ENCODE data around the gene SLC5A1.

SLC5A1 gene

GRCh38 chr22:32073823-32074380 is 30.8 kb downstream of the SLC5A1 start:
- TF ChIP-seq NFIC (IDR thresholded peaks at IDR 0.05) (no peak), USF1 (IDR thresholded peaks at IDR 0.05) (no peak), CREB1 (IDR thresholded peaks at IDR 0.05; ENCODE audit: low read depth) (no peak), MAX (IDR thresholded peaks at IDR 0.05) (no peak), YY1 (IDR thresholded peaks at IDR 0.05; ENCODE audit: low read depth) (no peak), EGR1 (IDR thresholded peaks at IDR 0.05) (no peak), FOXM1 (IDR thresholded peaks at IDR 0.05; ENCODE audit: borderline replicate concordance, low read depth) (no peak), ZBTB7A (IDR thresholded peaks at IDR 0.05; ENCODE audit: low read depth) (no peak), RAD21 (IDR thresholded peaks at IDR 0.05; ENCODE audit: low read depth) (no peak), TEAD4 (IDR thresholded peaks at IDR 0.05) (no peak), EP300 (IDR thresholded peaks at IDR 0.05; ENCODE audit: borderline replicate concordance) (no peak), TCF12 (IDR thresholded peaks at IDR 0.05; ENCODE audit: low read depth) (no peak), CEBPB (IDR thresholded peaks at IDR 0.05) (no peak), REST (IDR thresholded peaks at IDR 0.05; ENCODE audit: low read depth) (no peak), TAF1 (IDR thresholded peaks at IDR 0.05; ENCODE audit: low read depth) (no peak)

- TF ChIP-seq EP300 (IDR thresholded peaks at IDR 0.05; ENCODE audit: borderline replicate concordance) = no peak
Measured at GRCh38 chr22:32075997-32076760, 33.1 kb downstream of the SLC5A1 start.

- TF ChIP-seq CEBPB (IDR thresholded peaks at IDR 0.05) (no peak), TCF12 (IDR thresholded peaks at IDR 0.05; ENCODE audit: low read depth) (no peak), USF1 (IDR thresholded peaks at IDR 0.05) (no peak), TEAD4 (IDR thresholded peaks at IDR 0.05) (no peak), RAD21 (IDR thresholded peaks at IDR 0.05; ENCODE audit: low read depth) (no peak), EP300 (IDR thresholded peaks at IDR 0.05; ENCODE audit: borderline replicate concordance) (no peak), FOXM1 (IDR thresholded peaks at IDR 0.05; ENCODE audit: borderline replicate concordance, low read depth) (no peak), ZBTB7A (IDR thresholded peaks at IDR 0.05; ENCODE audit: low read depth) (no peak), YY1 (IDR thresholded peaks at IDR 0.05; ENCODE audit: low read depth) (no peak), TAF1 (IDR thresholded peaks at IDR 0.05; ENCODE audit: low read depth) (no peak), EGR1 (IDR thresholded peaks at IDR 0.05) (no peak), NFIC (IDR thresholded peaks at IDR 0.05) (no peak), CREB1 (IDR thresholded peaks at IDR 0.05; ENCODE audit: low read depth) (no peak), MAX (IDR thresholded peaks at IDR 0.05) (no peak), REST (IDR thresholded peaks at IDR 0.05; ENCODE audit: low read depth) (no peak)
Measured at GRCh38 chr22:32076761-32077084, 33.7 kb downstream of the SLC5A1 start.

GRCh38 chr22:32077151-32077550 is 34.1 kb downstream of the SLC5A1 start:
- no peak for TF ChIP-seq MAX (IDR thresholded peaks at IDR 0.05)
- no peak for TF ChIP-seq YY1 (IDR thresholded peaks at IDR 0.05; ENCODE audit: low read depth)
- TF ChIP-seq TAF1 (IDR thresholded peaks at IDR 0.05; ENCODE audit: low read depth) = no peak
- TF ChIP-seq FOXM1 (IDR thresholded peaks at IDR 0.05; ENCODE audit: borderline replicate concordance, low read depth) = no peak
- TF ChIP-seq CEBPB (IDR thresholded peaks at IDR 0.05) = no peak
- TF ChIP-seq CREB1 (IDR thresholded peaks at IDR 0.05; ENCODE audit: low read depth) = no peak
- no peak for TF ChIP-seq USF1 (IDR thresholded peaks at IDR 0.05)
- no peak for TF ChIP-seq EP300 (IDR thresholded peaks at IDR 0.05; ENCODE audit: borderline replicate concordance)
- TF ChIP-seq EGR1 (IDR thresholded peaks at IDR 0.05) = no peak
- no peak for TF ChIP-seq ZBTB7A (IDR thresholded peaks at IDR 0.05; ENCODE audit: low read depth)
- no peak for TF ChIP-seq TEAD4 (IDR thresholded peaks at IDR 0.05)
- TF ChIP-seq REST (IDR thresholded peaks at IDR 0.05; ENCODE audit: low read depth) = no peak
- TF ChIP-seq TCF12 (IDR thresholded peaks at IDR 0.05; ENCODE audit: low read depth) = no peak
- no peak for TF ChIP-seq NFIC (IDR thresholded peaks at IDR 0.05)
- TF ChIP-seq RAD21 (IDR thresholded peaks at IDR 0.05; ENCODE audit: low read depth) = no peak

Measured in Ishikawa (cell line).